ENCODE measurements around the gene LMNA.
"Not testable (repeated sequence)": the region's sequence is repeated elsewhere in the genome, so short reads cannot be mapped to it uniquely, and the experiment has no call there.

LMNA gene

DNA sequence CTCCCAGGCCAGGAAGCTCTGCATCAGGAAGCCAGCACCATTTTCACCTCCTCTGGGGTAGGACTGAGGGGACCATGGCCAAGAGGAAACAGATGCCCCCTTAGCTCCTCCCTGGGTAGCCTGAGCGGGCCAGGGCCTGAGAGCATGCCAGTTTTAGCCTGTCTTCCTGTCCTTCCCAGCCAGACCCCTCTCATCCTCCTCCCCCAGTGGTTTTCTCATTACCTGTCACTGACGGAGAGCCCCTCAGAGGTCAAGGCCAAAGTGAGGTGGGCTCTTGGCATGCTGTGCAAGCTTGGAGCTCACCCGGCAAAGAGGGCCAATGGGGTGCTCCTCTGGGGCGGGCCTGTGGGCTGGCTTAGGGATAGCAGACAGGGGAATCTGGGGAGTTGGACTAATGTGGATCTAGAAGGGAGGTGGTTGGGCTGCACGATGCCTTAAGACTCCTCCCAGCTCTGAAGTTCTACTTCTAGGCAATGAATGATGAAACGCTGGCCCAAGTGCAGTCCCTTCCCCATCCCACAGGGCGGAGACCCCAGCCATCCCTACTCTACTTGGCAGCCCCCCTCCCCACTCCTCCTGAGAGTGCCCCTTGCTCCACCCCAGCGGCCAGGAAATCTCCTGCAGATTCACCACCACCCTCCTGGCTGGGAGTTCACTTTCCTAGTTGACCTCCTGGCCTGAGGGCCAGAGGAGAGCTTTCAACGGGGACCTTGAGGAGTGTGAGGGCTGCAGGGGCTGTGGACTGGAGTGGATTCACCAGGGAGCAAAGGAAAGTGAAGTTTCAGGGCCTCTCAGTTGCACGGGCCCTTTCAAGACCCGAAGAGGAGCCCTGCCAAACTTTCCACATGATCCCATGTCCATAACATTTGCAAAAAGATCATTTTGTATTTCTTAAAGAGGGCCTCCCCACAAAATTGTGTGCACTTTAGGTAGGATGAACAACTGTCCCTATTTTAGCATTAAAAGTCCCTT is 9.4 kb upstream of the LMNA start:
- DNase-seq = no peak

DNA sequence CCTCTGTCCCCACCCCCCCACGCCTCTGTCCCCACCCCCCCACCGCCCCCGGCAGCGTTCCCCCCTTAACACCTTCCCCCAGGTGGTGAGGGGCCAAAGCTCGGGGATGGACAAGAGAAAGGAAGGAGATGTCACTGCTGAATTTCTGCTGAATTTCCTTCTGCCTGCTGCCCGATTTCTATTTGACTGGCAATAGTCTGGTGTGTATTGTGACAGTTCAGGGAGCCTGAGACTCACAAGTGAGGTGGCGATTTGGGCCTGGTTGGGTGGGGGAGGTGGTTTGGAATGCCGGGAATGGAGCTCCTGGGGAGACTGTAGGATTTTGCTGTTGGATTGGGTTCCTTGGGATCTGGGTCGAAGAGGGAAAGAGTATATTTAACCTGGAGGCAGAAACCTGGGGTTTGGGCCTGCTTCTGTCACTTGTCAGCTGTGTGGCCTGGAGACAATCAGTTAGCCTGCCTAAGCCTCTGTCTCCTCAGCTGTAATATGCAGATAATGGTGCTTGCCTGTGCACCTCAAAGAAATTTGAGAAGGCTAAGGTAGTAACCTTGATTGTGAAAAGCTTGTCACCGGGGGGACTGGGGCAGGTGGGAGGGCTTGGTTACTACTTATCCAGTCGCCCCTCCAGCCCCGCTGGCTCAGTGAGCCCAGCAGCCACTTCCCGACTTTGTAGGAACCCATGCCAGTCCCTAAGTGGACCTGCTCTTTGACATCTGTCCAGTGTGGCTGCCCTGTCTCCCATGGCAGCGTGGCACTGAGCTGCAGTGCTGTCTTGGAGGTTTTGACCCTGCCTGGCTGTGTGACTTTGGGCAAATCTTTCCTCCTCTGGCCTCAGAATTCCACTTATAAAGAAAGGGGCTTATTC is 7.7 kb upstream of the LMNA start:
- no peak for DNase-seq

DNA sequence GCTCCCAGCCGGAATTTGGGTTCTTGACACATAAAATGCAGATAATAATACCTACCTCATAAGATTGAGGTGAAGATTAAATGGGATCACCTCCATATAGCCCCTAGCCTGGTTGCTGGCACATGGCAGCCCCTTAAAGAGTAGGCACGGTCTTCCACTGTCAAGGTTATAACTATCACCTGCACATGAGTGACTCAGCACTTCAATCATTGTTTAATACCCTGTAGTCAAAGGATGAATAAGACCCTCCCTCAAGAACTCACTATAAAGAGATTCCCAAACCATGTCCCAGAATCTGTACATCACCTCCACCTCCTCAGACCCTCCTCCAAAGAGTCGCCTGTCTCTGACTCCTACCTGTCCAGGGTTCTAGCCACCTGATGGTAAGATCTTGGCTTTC is 6.5 kb upstream of the LMNA start:
- DNase-seq = no peak

DNA sequence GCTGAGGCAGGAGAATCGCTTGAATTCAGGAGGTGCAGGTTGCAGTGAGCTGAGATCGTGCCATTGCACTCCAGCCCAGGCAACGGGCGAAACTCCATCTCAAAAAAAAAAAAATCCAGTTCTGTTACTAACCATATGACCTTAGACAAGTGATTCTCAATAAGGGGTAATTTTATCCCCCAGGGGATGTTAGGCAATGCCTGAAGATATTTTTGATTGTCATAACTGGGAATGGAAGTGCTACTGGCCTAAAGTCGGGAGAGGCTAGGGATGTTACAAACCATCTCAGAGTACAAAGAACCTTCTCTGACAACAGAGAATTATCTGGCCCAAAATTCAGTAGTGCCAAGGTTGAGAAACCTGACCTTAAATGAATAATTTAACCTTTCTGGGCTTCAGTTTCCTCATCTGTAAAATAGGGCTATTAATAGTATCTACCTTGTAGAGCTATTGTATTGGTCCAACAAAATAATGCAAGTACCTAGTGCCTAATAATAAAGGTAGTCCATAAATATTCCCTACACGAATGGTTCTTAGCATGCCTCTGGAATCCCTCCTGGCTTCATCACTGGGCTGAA is 5.8 kb upstream of the LMNA start:
- DNase-seq = no peak

DNA sequence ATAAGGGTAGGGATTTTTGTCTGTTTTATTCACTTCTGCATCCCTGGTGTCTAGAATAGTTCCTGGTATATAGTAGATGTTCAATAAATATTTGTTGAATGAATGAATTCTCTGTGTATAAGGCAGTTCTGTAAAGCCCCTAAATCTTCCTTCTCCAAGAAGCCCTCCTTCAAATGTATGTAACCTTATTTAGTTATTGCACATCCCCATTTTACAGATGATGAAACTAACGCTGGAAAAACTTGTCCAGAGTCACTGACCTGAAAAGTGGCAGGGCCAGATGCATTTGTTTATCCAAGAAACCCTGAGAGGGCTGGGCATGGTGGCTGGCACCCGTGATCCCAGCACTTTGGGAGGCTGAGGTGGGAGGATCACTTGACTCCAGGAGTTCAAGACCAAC is 4.3 kb upstream of the LMNA start:
- DNase-seq = no peak

DNA sequence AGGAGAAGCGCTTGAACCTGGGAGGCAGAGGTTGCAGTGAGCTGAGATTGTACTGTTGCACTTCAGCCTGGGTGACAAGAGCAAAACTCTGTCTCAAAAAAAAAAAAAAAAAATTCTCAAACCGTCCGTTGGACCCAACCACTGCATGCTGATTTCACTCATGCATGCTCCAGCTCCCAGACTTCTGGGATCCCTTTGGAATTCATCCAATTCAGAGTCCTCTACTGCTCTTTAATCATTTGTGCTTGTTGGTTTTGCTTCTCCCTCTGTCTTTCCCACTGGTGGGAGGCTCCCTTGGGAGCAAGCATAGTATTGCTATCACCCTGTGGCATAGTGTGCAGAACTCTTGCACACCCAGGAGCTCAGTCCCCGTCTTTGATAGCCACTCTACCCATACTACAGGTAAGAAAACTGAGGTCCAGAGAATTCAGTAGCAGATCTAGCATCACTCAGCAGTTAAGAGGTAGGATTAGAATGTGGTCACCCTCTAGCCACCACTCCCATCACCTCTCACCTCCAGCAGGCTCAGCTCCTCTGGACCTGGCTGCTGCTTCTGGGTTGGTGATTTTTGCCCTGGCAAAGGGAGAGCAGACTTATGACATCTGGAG is 3.1 kb upstream of the LMNA start:
- no peak for DNase-seq

DNA sequence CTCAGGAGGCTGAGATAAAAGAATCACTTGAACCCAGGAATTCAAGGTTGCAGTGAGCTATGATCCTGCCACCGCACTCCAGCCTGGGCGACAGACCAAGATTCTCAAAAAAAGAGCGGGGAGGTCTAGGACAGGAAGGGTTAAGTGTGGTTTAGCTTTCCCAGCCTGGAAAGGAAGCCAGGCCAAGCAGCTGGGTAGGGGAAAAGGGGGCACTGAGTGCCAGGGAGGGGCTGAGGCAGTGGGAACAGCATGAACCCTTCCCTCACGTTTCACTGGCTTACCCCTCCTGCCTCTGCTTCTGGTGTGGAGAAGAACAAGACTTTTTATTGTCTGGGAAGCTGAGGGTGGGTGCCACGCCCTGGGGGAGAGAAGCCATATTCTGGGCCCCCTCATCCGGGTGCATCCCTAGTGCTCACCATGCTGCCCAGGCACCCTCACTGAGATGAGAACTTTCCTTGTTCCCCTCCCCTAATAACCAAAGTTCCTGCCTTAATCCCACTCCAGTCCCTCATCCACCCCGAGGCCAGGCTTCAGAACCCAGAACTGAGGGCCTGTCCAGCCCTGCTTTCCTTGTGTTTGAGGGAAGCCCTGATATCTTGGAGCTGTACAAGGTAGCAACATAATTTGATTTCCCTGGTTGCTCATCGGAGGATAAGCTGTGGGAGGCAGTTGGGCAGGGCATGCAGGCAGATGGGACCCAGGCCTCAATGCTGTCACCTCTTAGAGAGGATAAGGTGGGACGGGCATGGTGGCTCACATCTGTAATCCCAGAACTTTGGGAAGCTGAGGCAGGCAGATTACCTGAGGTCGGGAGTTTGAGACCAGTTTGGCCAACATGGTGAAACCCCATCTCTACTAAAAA is 2.0 kb upstream of the LMNA start:
- no peak for DNase-seq

DNA sequence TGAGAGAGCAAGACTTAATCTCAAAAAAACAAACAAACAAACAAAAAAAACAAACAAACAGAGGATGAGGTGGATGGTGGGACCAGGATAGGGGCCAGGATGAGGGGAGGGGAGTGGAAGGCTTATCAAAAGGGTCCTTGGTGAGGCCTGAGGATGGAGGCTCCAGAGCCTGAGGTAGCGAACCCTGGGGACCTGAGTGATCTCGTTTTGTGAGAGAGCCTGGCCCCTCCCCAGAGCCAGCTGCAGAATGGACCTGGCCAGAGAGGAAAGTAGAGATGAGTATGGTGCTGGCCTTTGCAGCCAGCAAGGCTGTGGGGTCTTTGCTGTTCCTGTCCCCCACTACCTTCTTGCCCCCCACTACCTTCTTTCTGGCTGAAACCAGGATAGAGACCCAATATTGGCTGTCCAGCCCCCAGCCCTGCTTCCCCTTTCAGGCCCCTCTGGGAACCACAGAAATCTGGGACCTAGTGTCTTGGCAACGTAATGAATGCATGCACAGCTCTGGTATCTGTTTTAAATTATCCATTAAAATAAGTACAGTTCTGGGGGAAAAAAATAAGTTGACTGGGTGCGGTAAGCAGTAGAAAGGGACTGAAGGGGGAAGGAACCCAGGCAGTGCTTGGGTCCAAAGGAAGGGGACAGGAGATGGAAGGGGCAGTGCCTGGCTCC is 1.1 kb upstream of the LMNA start:
- DNase-seq = no peak

DNA sequence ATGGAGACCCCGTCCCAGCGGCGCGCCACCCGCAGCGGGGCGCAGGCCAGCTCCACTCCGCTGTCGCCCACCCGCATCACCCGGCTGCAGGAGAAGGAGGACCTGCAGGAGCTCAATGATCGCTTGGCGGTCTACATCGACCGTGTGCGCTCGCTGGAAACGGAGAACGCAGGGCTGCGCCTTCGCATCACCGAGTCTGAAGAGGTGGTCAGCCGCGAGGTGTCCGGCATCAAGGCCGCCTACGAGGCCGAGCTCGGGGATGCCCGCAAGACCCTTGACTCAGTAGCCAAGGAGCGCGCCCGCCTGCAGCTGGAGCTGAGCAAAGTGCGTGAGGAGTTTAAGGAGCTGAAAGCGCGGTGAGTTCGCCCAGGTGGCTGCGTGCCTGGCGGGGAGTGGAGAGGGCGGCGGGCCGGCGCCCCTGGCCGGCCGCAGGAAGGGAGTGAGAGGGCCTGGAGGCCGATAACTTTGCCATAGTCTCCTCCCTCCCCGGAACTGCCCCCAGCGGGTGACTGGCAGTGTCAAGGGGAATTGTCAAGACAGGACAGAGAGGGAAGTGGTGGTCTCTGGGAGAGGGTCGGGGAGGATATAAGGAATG is 505 bp downstream of the LMNA start:
- no peak for DNase-seq

DNA sequence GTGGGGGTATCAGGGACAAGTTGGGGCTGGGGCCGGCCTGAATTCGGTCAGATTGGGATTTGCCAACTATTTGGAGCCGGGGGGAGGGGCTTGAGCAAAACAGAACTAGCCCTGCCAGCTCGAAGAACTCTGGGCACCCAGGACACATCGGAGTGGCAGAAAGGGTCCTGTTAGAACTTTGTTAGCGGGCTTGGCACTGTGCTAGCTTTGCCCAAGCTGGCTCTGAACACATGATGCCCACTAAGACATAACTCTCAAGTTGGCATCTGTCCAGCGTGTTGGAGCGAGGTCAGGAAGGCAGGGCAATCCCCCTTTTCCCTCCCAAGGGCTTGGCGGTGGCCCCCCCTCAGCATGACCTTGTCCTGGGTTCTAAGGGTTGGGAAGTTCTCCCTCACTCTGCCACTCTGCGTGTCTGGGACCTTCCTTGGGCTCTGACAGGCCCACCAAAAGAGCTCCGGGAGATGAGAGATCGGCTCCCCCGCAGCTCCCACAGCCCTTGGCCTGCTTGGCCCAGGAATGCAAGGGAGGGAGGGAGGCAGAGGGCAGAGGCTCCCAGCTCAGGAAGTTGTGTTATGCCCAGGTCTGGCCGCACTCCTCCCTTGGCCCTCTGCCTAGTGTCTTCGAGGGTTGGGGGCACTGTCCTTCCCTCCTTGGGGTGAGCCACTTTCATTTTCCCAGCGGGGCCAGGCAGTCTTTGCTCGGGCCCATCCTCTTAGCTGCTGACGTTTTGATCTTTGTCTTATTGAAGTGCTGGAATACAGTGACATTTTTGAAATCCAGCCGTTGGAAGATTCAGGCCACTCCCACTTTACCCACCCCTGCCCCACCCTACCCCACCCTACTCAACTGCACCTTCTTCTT is 1.2 kb downstream of the LMNA start:
- DNase-seq = no peak

DNA sequence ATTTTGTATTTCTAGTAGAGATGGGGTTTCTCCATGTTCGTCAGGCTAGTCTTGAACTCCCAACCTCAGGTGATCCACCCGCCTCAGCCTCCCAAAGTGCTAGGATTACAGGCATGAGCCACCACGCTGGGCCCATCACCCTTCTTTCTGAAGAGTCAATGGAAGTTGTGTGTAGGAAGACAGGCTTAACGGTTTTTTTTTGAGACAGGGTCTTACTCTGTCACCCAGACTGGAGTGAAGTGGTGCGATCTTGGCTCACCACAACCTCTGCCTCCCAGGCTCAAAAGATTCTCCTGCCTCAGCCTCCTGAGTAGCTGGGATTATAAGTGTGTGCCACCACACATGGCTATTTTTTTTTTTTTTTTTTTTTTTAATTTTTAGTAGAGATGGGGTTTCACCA is 2.2 kb downstream of the LMNA start:
- DNase-seq = not testable (repeated sequence)

DNA sequence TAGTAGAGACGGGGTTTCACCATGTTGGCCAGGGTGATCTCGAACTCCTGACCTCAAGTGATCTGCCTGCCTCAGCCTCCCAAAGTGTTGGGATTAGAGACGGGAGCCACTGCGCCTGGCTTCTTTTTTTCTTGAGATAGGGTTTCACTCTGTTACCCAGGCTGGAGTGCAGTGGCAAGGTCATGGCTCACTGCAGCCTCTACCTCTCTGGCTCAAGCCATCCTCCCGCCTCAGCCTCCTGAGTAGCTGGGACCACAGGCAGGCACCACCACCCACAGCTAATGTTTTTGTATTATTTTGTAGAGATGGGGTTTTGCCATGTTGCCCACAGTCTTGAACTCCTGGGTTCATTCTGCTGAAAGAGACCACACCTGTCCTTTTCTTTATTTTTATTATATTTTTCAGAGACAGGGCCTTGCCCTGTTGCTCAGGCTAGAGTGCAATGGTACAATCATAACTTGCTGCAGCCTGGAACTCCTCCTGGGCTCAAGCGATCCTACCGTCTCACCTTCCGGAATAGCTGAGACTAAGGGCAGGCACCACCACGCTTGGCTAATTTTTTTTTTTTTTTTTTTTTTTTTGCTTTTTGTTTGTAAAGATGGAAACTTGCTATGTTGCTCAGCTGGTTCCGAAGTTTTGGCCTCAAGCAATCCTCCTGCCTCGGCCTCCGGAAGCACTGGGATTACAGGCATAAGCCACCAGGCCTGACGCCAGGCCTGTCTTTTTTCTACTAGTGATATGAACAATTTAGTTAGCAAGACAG is 3.1 kb downstream of the LMNA start:
- DNase-seq = no peak

DNA sequence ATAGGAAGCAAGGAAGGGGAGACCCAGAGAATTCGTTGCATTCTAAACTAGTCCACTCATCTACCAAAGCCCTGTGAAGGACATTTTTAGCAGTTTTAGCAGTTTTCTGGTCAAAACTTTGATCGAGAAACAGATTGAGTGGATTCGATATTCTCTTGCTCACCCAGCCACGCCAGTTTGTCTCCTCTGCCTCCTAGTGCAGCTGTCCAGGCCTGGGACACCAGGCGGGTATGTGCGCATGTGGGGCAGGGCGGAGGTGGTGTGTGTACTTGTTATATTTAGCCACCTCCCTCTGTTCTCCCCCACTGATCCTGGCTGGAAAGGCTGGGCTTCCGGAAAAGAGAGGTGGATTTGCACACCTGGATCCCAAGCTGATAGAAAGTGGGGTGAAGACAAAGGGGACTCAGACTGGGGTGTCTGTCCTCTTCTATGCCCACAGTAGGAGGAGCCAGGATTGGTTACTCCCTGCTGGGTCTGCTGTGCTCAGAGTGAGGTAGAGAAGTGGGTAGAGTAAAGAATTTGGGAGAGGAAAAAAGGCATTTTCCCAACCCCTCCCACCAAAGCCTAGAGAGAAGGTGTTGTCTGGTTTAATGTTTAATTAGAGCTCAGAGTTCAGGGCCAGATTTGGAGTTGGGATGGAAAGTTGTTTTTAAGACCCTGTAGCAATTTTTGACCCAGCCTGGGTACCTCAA is 3.8 kb downstream of the LMNA start:
- no peak for DNase-seq

DNA sequence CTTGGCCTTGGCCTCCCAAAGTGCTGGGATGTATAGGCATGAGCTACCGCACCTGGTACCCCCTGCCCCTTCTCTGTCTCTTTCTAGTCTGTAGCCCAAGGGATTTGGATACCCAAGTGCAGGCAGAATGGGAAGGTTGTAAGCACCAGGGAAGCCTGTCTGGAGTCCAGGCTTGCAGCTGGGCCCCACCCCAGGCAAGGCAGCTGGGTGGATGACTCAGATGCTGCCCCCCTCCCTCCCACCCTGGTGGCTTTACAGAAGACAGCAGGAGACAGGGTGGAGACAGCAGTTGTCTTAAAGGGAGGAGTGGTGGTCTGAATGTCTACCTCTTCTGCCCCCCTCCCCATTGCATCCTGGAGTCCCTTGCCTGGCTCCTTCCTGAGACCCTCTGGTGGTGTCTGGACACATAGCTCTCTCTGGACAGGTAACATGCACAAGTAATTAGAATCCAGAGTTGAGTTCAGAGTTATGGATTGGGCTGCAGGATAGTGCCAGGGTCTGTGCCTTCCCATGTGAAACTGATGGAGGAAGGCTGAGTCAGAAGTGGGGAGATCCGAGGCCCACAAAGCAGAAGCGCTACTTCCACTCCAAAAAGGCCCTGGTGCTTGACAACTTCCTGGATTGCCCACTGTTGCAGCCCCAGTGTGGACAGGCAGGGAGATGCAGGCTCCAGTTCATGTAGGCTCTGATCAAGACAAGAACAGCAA is 5.1 kb downstream of the LMNA start:
- no peak for DNase-seq

DNA sequence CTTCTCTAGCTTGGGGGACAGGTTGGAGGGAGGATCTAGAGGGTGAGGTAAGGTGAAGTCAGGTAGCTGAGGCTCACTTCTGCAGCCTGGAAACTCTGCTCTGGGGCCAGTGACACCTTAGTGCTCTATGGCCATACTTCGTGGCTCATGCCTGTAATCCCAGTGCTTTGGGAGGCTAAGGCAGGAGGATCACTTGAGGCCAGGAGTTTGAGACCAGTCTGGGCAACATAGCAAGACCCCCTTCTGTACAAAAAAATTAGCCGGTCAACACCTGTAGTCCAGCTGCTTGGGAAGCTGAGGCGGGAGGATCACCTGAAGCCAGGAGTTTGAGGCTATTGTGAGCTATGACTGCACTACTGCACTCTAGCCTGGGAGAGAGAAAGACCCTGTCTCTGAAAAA is 5.8 kb downstream of the LMNA start:
- no peak for DNase-seq

DNA sequence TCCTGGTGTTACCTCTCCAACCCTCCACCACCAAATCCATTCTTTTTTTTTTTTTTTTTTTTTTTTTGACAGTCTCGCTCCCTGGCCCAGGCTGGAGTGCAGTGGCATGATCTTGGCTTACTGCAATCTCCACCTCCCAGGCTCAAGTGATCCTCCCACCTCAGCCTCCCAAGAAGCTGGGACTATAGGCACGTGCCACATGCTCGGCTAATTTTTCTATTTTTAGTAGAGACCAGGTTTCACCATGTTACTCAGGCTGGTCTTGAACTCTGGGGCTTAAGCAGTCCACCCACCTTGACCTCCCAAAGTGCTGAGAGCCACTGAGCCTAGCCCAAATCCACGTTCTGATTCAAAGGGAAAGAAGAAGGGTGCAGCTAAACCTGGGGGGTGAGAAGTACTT is 6.5 kb downstream of the LMNA start:
- not testable (repeated sequence) for DNase-seq

DNA sequence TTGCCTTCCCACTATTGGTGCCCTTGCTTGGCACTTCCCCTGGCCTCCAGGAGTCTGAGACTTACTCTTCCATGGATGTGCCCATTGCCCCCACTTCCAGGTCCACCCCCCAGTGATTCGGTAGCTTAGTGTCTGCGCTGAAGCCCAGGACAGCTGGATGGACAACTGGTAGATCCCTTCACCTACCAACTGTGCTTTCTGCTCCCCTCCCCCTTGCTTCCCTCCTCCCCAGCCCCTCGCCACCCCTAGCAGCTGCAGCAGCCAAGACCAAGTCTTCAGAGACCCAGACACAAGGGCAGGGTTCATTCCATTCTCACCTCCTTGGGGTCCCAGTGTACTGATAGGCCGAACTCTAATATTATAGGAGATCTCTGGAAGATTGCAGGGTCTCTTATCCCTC is 6.9 kb downstream of the LMNA start:
- no peak for DNase-seq

DNA sequence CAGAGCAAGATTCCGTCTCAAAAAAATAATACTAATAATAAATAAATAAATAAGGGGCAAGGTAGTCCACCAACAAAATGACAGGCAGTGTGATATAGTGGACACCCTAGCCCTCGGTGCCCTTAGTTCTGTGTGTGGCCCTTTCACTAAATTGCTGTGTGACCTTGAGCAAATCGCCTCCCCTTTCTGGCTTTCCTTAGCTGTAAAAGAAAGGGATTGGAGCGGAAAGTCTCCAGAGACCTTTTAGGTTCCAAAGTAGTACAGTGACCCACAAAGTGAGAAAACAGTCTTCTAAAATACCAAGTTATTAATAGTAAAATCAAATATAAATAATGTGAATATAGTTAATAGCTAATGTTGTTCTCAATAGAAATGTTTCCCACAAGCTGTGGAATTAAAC is 7.6 kb downstream of the LMNA start:
- no peak for DNase-seq

Data from activated CD4-positive, alpha-beta T cell treated with anti-CD3 and anti-CD28 coated beads, Interleukin-2, amount 50 U/mL, for 4 hours (primary cell).